Measurements from ENCODE around the gene A2M.

Gene A2M

GRCh38 chr12:9036227-9036626, 79.5 kb downstream of the A2M start:
- no peak for DNase-seq
- no peaks in the 10 kb centered on the region for H3K36me3 ChIP-seq (replicated peaks)
- TF ChIP-seq, protein P1, sequence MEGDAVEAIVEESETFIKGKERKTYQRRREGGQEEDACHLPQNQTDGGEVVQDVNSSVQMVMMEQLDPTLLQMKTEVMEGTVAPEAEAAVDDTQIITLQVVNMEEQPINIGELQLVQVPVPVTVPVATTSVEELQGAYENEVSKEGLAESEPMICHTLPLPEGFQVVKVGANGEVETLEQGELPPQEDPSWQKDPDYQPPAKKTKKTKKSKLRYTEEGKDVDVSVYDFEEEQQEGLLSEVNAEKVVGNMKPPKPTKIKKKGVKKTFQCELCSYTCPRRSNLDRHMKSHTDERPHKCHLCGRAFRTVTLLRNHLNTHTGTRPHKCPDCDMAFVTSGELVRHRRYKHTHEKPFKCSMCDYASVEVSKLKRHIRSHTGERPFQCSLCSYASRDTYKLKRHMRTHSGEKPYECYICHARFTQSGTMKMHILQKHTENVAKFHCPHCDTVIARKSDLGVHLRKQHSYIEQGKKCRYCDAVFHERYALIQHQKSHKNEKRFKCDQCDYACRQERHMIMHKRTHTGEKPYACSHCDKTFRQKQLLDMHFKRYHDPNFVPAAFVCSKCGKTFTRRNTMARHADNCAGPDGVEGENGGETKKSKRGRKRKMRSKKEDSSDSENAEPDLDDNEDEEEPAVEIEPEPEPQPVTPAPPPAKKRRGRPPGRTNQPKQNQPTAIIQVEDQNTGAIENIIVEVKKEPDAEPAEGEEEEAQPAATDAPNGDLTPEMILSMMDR (IDR thresholded peaks at IDR 0.05; ENCODE audit: low read depth, low read length, missing control alignments): no peak
- H3K27ac ChIP-seq: no peak overlapping the region
- in situ Hi-C loops (cut with HindIII; ENCODE audit: low pct_ligation_motif_present, low sequenced_read_pairs): no loop called here
- H3K27me3 ChIP-seq (replicated peaks): no peaks in the 10 kb centered on the region
- no peak overlapping the region for H3K4me3 ChIP-seq (ENCODE audit: low read depth, low read length)

DNA sequence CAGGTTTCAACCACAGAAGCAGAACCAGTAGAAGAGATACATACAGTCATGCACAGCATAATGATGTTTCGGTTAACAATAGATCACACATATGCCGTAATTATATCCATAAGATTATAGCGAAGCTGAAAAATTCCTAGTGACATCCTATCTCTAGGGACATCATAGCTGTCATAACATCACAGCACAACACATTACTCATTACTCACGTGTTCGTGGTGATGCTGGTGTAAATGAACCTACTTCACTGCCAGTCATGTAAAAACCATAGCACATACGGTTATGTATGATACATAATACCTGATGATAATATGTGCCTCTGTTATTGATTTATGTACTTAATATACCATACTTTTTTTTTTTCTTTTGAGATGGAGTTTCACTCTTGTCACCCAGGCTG, 81.6 kb downstream of the A2M start:
- in situ Hi-C loops (cut with HindIII; ENCODE audit: low pct_ligation_motif_present, low sequenced_read_pairs): no loop called here
- Histone ChIP-seq H3K36me3 (replicated peaks) (no peaks in the 10 kb centered on the region), H3K4me3 (ENCODE audit: low read depth, low read length) (no peak overlapping the region), H3K27ac (no peak overlapping the region), H3K27me3 (replicated peaks) (no peaks in the 10 kb centered on the region)
- DNase-seq: no peak
- TF ChIP-seq, protein P1 (IDR thresholded peaks at IDR 0.05; ENCODE audit: low read depth, low read length, missing control alignments): no peak

DNA sequence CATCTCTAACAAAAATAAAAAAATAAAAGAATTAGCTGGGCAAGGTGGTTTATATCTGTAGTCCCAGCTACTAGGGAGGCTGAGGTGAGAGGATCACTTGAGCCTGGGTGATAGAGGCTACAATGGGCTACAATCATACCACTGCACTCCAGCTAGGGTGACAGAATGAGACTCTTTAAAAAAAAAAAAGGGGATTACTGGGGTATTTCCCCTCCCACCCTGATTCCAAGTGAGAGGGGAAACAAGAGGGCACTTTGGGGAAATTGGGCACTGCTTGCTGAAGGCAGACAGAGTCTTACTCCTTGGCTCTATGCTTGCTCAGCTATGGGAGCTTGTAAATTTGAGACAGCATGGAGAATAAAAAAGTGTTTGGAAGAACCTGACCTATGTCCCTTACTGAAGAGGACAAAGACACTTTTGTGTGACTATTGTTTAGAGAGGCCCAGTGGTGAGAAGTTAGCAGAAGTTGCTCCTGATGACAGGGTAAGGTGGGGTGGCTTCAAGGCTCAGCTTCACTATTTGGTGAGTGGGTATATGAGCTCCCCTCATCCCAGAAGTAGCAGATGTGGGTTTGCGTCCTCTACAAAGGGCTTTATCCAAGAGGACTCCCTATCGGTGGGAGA, 82.3 kb downstream of the A2M start:
- no peaks in the 10 kb centered on the region for H3K27me3 ChIP-seq (replicated peaks)
- TF ChIP-seq, protein P1 (IDR thresholded peaks at IDR 0.05; ENCODE audit: low read depth, low read length, missing control alignments): no peak
- H3K4me3 ChIP-seq (ENCODE audit: low read depth, low read length): no peak overlapping the region
- in situ Hi-C loops (cut with HindIII; ENCODE audit: low pct_ligation_motif_present, low sequenced_read_pairs): no loop called here
- H3K27ac ChIP-seq: no peak overlapping the region
- H3K36me3 ChIP-seq (replicated peaks): no peaks in the 10 kb centered on the region
- DNase-seq: no peak

GRCh38 chr12:9032202-9032964, 83.3 kb downstream of the A2M start:
- H3K36me3 ChIP-seq (replicated peaks): no peaks in the 10 kb centered on the region
- H3K4me3 ChIP-seq (ENCODE audit: low read depth, low read length): no peak overlapping the region
- DNase-seq: no peak
- TF ChIP-seq, protein P1 (IDR thresholded peaks at IDR 0.05; ENCODE audit: low read depth, low read length, missing control alignments): no peak
- H3K27me3 ChIP-seq (replicated peaks): no peaks in the 10 kb centered on the region
- in situ Hi-C loops (cut with HindIII; ENCODE audit: low pct_ligation_motif_present, low sequenced_read_pairs): no loop called here
- H3K27ac ChIP-seq: no peak overlapping the region

DNA sequence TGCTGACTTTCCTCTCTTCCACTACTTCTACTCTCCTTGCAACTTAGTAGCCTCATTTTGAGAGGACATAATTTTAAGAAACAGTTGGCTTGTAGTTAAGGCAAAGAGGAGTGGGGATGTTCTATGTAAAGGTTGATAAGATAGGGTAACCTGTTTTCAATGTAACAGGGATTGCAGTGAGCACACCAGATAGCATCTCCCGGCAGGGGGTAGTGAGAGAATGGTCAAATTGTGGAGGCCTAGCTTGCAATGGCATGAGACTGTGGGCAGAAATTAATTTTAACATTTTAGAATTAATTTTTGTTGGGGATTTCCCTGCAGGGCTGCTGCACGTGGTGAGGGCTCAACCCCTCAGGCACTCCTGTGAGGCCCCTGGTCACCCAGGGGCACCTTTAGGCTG, 84.9 kb downstream of the A2M start:
- in situ Hi-C loops (cut with HindIII; ENCODE audit: low pct_ligation_motif_present, low sequenced_read_pairs): no loop called here
- TF ChIP-seq, protein P1 (IDR thresholded peaks at IDR 0.05; ENCODE audit: low read depth, low read length, missing control alignments): no peak
- Histone ChIP-seq H3K27ac (no peak overlapping the region), H3K4me3 (ENCODE audit: low read depth, low read length) (no peak overlapping the region), H3K27me3 (replicated peaks) (no peaks in the 10 kb centered on the region), H3K36me3 (replicated peaks) (no peaks in the 10 kb centered on the region)
- no peak for DNase-seq

All from brain microvascular endothelial cell (primary cell).